GM12864 (cell line): ENCODE measurements around the gene BAIAP2L1.

ENCODE experiments used
- DNase-seq: peaks from one replicate; pipeline ENCODE4 v3.0.0-alpha.2; 2011; ENCODE audit warnings: low read depth
- H3K4me3 ChIP-seq: 2 replicates; pipeline ENCODE4 v1.5.1; 2011; ENCODE audit warnings: mild to moderate bottlenecking, low read depth, low read length, control low read depth
- TF ChIP-seq, protein P1 (sequence below): IDR thresholded peaks from 2 replicates; pipeline ENCODE4 v1.5.1; 2011; ENCODE audit warnings: low read depth, mild to moderate bottlenecking, moderate library complexity, low read length, control low read depth, inconsistent platforms; ENCODE audit errors: missing control alignments

The BAIAP2L1 gene

GRCh38 chr7:98376711-98377110 is 24.2 kb downstream of the BAIAP2L1 start:
- H3K4me3 ChIP-seq, result no peak overlapping the region
- DNase-seq, result no peak
- TF ChIP-seq, protein P1, sequence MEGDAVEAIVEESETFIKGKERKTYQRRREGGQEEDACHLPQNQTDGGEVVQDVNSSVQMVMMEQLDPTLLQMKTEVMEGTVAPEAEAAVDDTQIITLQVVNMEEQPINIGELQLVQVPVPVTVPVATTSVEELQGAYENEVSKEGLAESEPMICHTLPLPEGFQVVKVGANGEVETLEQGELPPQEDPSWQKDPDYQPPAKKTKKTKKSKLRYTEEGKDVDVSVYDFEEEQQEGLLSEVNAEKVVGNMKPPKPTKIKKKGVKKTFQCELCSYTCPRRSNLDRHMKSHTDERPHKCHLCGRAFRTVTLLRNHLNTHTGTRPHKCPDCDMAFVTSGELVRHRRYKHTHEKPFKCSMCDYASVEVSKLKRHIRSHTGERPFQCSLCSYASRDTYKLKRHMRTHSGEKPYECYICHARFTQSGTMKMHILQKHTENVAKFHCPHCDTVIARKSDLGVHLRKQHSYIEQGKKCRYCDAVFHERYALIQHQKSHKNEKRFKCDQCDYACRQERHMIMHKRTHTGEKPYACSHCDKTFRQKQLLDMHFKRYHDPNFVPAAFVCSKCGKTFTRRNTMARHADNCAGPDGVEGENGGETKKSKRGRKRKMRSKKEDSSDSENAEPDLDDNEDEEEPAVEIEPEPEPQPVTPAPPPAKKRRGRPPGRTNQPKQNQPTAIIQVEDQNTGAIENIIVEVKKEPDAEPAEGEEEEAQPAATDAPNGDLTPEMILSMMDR, result no peak

DNA sequence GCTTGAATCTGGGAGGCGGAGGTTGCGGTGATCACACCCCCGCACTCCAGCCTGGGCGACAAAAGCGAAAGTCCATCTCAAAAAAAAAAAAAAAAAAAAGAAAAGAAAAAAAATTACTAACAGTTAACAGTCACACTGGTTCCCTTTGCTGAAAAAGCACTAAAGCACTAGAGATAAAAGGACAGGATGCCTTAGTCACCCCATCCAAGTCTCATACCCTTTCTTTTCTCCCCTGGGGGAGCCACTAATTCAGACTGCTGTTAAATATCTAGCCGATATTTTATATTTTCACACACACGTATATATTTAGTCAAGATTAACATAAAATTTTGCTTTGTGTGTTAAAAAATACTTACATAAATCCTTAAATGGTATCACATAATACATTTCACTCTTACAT is 25.2 kb downstream of the BAIAP2L1 start:
- H3K4me3 ChIP-seq, result no peak overlapping the region
- no peak for DNase-seq
- TF ChIP-seq, protein P1, result no peak

DNA sequence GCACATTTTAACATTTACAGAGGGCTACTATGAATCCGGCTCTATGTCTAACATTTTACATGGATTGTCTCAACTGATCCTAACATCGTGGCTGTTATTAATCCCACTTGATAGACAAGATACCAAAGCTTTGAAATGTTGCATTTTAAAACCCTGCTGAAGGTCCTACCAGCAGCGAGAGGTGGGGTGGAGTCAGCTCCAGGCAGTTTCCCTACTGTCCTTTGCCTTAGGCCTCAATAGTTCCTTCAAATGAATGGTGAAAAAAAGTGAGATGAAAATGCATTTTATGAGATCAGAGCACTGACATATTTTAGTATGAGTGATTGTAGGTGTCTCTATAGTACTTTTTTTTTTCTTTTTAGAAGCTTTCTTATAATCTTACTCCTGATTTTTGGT is 26.6 kb downstream of the BAIAP2L1 start:
- H3K4me3 ChIP-seq, result no peak overlapping the region
- TF ChIP-seq, protein P1, result no peak
- DNase-seq, result no peak

DNA sequence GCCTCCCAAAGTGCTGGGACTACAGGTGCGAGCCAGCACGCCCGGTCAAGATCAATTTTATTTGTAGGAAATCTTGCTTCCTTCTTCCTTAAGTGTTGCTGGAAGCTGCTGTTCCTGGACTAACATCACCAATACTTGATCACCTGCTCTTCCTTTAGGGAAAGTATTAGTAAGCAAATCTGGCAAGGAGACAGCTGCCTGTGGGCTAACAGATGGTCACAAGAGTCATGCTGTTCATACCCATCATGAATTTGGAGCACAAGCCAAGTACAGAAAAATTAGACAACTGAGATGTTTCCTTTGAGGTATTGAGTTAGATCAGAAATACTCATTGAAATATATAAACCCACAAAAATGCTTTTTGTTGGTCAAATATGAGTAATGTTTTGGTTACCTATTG is 27.9 kb downstream of the BAIAP2L1 start:
- no peak for DNase-seq
- no peak overlapping the region for H3K4me3 ChIP-seq
- TF ChIP-seq, protein P1, result no peak

GRCh38 chr7:98369726-98370125 is 31.2 kb downstream of the BAIAP2L1 start:
- no peak for DNase-seq
- H3K4me3 ChIP-seq, result no peak overlapping the region
- TF ChIP-seq, protein P1, result no peak

DNA sequence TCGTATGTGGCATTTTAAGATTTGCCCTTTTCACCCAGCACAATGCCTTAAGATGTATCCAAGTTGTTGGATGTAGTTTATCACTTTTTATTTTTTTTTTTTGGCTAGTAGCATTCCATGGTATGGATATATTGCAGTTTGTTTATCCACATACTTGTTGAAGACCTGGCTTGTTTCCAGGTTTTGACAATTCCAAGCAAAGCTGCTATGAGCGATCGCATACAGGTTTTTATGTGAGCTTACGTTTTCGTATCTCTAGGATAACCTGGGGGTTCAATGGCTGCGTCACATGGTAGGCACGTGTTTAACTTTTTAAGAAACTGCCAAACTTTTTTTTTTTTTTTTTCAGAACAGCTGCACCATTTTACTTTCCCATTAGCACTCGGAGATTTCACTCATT is 32.2 kb downstream of the BAIAP2L1 start:
- TF ChIP-seq, protein P1, result no peak
- no peak for DNase-seq
- no peak overlapping the region for H3K4me3 ChIP-seq

- TF ChIP-seq, protein P1, result no peak
- no peak for DNase-seq
- H3K4me3 ChIP-seq, result no peak overlapping the region
Observed at GRCh38 chr7:98366562-98366938, 34.3 kb downstream of the BAIAP2L1 start.
